Left ventricle myocardium superior (tissue), 1 donor: ENCODE measurements around the gene CNST. TPM values are rescaled to one million over a fixed set of nuclear protein-coding genes. Genes with fewer than 3 reads are reported as not detected.
"Not testable (repeated sequence)": the region's sequence is repeated elsewhere in the genome, so short reads cannot be mapped to it uniquely, and the experiment has no call there.

Experiments used
- ATAC-seq: fragments of 200-7000 bp; cut with Tn5 transposase; one replicate; pipeline ENCODE4 v1.9.1; 2020; ENCODE audit warnings: mild to moderate bottlenecking, moderate library complexity
- DNase-seq: peaks from one replicate; pipeline ENCODE4 v3.0.0-alpha.2; 2020
- intact Hi-C: fragments of 100-400 bp; cut with micrococcal nuclease; formaldehyde crosslinking; loops from one replicate; pipeline ENCODE4 v1.11.0; 2022
- total RNA-seq: library from RNA; stranded (reverse); fragmentation: NEBNext Ultra II Directional; extraction: Animal tissue kit (Norgen Biotek cat#: 25700); gene quantifications from one replicate; pipeline ENCODE4 v1.2.1, GENCODE V29; 2021
- donor health status: DM: no; HTN: yes; CAD: no; lungs with severe emphysema.

Gene CNST
- total RNA-seq, 1 donor from 2014 or later, result 20.2 TPM

DNA sequence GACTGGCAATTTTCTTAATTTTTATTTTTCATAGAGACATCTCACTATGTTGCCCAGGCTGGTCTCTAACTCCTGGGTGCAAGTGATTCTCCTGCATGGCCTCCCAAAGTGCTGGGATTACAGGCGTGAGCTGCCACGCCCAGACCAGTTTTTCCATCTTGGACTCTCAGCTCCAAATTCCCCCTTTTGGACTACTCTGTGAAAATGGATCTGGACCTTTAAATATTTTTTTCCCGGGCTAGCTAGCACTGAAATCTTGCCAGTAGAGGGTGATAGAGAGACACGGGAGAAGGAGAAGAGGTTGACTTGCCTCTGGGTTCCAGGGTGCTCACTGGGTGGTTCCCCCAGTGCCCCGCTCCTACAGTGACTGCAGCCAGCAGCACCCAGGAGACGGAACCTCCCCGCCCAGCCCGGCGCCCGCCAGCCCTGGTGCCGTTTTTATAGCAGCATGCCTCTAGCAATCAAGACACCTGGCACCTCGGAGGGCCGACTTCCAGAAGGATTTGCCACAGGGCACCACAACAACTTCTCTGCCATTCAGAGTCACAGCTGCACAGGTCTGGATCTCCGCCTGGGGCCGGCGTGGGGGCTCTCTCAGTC lies 123.3 kb downstream of the CNST start:
- intact Hi-C loops, result loop anchor here (10.0 kb wide), 2 partner anchors 45 to 125 kb away; partner anchors contain the start of genes CNST and TFB2M
- DNase-seq (peak; percentile 65), ATAC-seq (peak; percentile 91)

DNA sequence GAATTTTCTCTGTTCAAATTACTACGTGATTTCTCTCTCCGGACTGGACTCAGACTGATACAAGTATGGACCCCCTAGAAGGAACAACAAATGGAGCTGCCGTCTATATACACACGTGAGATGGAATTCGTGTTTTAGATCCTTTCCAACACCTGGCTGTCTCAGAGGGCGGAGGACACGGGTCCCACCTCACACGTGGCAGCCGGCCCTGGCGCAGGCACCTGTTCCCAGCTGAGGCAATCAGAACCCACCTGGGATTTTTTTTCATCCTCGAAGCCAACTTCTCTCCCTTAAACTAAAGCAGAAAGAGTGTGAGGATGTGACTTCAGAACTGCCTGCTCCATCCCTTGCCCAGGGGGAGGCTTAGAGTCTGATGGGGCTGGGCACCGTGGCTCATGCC lies 123.8 kb downstream of the CNST start:
- intact Hi-C loops, result loop anchor here (10.0 kb wide), 2 partner anchors 45 to 125 kb away; partner anchors contain the start of genes CNST and TFB2M
- no peak for ATAC-seq
- no peak for DNase-seq

DNA sequence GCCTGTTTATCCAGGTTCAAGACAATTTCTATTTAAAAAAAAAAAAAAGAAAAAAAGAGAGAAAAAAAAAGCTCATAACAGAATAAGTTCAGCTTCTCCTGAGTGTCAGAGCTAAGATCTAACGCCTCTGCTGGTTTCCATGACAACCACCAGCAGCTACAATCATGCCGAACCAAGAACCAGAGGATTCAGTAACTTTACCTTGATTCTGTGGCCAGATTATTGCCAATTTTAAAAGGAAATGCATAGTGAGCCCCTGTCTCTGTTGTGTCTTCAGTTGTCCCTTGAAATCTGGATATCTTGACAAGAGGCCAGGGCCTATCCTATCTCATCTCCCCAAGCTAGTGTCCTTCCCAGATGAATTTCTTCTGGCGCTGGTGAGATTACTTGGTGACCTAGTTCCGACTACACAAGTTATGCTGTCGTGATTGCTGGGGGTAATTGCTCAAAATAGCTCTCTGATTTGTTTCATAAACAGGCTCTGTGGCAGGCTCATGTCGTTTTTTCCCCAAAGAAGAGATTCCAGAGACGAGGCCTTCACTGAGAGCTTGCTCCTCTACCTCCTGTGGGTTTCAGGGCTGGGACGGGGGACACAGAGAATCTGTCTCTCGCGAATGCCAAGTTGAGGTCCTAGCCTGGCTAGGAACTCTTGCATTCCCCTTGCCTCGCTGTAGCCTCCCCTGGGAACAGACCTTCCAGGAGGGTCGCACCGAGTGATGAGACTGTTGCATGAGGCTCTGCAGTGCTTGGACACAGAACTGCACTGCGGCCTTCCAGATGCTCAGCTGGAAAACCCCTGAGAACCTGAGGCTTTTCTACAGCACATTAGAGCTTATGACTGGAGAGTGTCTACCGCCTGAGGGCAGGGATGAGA lies 125.6 kb downstream of the CNST start:
- peak; percentile 56 for ATAC-seq
- intact Hi-C loops, result loop anchor here (10.0 kb wide), 2 partner anchors 47 to 127 kb away; partner anchors contain the start of genes CNST and TFB2M
- no peak for DNase-seq

DNA sequence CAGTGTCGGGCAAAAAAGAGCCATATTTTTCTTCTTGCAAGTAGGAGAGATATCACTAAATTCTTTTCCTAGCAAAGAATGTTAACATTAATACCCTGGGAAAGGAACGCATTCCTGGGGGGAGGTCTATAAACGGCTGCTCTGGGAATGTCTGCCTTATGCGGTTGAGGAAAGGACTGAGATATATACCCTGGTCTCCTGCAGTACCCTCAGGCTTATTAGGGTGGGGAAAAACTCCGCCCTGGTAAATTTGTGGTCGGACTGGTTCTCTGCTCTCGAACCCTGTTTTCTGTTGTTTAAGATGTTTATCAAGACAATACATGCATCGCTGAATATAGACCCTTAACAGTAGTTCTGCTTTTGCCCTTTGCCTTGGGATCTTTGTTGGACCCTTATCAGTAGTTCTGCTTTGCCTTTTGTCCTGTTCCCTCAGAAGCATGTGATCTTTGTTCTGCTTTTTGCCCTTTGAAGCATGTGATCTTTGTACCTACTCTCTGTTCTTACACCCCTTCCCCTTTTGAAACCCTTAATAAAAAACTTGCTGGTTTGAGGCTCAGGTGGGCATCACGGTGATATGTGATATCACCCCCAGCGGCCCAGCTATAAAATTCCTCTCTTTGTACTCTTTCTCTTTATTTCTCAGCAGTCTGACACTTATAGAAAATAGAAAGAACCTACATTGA lies 128.1 kb downstream of the CNST start:
- DNase-seq, ATAC-seq: not testable (repeated sequence)
- intact Hi-C loops, result loop anchor here (10.0 kb wide), 2 partner anchors 50 to 130 kb away; partner anchors contain the start of genes CNST and TFB2M

DNA sequence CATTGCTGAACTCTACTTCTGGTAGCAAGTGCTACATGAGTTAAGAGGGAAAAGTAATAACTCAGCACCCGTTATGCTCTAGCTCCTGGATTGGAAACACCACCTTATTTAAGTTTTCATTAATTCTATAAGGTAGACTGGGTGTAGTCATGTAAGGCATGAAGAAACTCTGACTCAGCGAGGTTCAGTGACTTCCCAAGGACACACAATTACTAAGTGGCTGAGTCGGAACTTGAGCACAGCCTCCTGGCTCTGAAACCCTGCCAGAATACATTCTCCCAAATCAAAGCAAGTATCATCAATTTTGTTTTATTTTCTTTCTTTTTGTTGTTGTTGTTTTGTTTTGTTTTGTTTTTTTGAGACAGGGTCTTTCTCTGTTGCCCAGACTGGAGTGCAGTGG lies 128.9 kb downstream of the CNST start:
- ATAC-seq, result no peak
- intact Hi-C loops, result loop anchor here (5.0 to 10.0 kb wide), 3 partner anchors 50 to 198 kb away; partner anchors contain the start of genes CNST and TFB2M
- no peak for DNase-seq

DNA sequence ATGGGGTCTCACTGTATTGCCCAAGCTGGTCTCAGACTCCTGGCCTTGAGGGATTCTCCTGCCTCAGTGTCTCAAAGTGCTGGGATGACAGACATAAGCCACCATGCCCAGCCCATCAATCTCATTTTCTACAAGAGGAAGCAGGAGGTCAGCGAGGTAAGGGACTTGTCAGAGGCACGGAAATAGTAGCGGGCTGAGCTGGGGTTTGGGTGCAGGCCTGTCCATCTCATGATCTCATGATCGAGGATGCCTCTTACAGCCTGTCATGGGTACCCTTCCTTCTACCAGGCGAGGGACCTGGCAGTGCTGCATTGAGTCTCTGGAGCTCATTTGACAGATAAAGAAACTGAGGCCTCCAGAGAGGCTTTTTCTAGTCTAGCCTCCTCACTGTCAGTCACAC lies 129.4 kb downstream of the CNST start:
- DNase-seq (no peak), ATAC-seq (no peak)
- intact Hi-C loops, result loop anchor here (5.0 to 10.0 kb wide), 3 partner anchors 51 to 198 kb away; partner anchors contain the start of genes CNST and TFB2M

DNA sequence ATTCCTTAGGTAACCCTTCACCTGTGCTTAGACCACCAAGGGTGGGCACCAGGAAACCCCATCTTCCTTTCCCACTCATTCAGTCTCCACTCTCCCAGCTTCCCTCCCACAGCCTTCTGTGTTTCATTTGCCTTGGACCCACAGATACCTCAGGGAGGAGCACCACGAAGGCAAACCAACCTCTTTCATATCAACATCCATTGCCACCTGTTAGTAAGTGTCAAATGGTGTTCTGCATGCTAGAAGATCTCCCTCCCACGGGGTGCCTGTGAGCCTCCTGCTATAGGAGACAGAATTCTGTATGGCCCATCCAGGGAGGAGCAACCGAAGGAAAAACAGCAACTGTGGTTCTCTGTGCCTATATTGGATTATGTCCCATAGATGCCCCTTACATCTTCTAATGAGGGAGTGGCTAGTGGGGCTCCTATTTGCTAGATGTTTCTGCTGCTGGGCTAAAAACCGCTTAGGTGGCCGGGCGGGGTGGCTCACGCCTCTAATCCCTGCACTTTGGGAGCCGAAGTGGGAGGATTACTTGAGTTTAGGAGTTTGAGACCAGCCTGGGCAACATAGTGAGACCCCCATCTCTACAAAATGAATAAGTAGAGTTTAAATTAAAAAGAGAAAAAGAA lies 132.3 kb downstream of the CNST start:
- intact Hi-C loops, result loop anchor here (5.0 to 10.0 kb wide), 3 partner anchors 54 to 201 kb away; partner anchors contain the start of genes CNST and TFB2M
- ATAC-seq, result peak; percentile 3
- DNase-seq, result no peak

DNA sequence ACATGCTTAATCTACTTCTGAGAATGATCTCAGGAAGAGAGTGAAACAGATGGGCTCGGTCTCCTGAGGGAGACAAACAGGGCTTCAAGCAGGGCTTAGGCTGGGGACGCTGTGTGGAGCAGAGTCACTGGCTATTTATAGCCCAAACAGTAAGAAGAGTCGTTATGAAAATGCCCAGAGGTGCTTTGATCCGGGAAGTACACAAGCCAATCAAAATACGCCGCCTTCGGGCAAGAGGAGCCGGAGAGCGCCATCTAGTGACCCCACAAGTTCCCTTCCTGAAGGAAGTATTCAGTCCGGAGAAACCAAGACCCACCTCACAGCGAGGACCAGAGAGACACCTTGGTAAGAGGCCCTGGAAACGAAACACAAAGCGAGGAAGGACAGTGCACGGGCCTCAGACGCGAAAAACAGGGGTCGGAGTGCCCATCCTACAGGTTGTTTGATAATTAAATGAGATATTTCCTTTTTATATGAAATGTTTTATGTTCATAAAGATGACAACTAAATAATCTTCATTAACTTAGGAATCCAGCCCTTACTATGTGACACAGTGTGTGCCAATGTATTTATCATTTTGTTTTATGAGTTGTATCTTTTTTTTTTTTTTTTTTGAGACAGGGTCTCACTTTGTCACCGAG lies 133.0 kb downstream of the CNST start:
- DNase-seq (peak; percentile 89), ATAC-seq (peak; percentile 98)
- intact Hi-C loops, result loop anchor here (5.0 to 10.0 kb wide), 3 partner anchors 54 to 202 kb away; partner anchors contain the start of genes CNST and TFB2M

DNA sequence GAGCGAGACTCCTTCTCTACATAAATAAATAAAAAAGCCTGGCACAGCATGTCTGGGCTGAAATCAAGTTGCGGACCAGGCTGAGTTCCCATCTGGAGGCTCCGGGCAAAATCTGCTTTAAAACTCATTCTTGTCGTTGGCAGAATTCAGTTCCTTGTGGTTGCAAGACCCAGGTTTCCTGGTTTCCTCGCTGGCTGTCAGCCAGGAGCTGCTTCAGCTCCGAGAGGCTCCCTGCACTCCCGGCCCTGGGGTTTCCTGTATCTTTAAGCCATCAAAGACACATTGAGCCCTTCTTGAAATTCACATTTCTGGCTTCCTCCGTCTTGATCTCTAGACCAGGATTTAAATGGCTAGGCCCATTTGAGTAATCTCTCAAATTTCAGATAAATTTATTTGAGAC lies 137.3 kb downstream of the CNST start:
- DNase-seq, result peak; percentile 38
- no peak for ATAC-seq
- intact Hi-C loops, result no loop called here

DNA sequence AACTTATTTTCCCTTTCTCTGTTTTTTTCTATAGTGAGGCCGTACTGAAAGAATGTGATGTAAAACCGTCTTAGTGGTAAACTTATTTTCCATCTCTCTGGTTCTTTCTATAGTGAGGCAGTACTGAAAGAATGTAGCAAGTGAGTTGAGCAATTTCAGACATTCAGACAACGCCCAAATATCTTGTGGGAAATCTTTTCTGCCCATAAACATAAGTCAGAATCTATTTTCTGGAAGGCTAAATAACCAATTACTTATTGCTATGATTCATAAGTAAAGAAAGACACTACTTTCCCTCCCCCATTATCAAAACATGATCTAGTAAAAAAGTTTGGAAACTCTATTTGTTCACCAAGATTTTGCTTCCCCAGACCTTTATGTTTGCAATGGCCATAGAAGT lies 139.1 kb downstream of the CNST start:
- no peak for ATAC-seq
- intact Hi-C loops, result no loop called here

DNA sequence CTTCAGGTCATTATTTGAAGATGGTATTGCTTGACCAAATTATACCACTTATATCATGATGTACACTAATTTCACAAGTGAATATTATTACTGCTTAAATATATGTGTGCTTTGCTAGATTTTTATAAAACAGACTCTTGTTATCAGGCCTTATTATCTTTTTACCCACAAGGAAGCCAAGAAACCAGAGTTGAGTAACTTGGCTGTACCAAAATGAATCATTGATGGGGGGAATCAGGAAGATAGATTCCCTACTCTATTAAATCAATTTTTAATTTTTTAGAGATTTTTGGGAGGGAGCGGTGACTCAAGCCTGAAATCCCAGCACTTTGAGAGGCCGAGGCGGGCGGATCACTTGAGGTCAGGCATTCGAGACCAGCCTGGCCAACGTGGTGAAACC lies 141.9 kb downstream of the CNST start:
- ATAC-seq, result no peak
- no peak for DNase-seq
- intact Hi-C loops, result no loop called here

More for the DNA sequence above, 139.1 kb downstream of the CNST start:
- no peak for DNase-seq

DNA sequence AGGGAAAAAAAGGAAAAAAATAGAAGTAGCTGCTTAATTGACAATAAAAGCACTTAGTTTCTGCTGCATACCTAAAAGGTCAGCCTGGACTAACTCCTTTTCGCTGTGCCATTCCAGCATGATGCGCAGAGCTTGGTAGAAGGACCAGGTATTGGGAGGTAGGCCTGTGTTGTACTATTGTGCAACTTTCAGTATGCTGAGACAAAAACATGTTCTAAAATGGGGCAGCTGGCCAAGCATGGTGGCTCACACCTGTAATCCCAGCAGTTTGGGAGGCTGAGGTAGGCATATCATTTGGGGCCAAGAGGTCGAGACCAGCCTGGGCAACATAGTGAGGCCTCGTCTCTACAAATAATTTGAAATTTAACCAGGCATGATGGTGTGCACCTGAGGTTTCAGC lies 142.9 kb downstream of the CNST start:
- ATAC-seq, result no peak
- intact Hi-C loops, result no loop called here
- no peak for DNase-seq

DNA sequence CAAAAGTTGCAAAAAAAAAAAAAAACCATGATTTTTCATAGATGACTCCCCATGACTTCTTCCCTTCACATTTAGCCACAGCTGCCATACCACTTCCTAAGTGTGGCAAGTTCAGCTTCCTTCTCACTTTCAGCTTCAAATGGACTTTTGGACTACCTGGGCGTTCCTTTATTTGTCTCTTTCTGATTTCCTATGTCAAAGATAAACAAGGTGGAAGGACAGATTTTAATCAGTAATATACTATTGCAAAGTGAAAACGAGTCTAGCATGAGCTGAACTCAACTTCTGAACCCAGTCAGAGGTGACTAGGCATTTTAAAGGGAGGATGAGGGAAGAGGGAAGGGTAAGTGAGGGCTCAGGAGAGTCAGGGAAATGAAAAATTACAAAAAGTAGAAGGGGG lies 143.6 kb downstream of the CNST start:
- ATAC-seq (no peak), DNase-seq (no peak)
- intact Hi-C loops, result no loop called here

DNA sequence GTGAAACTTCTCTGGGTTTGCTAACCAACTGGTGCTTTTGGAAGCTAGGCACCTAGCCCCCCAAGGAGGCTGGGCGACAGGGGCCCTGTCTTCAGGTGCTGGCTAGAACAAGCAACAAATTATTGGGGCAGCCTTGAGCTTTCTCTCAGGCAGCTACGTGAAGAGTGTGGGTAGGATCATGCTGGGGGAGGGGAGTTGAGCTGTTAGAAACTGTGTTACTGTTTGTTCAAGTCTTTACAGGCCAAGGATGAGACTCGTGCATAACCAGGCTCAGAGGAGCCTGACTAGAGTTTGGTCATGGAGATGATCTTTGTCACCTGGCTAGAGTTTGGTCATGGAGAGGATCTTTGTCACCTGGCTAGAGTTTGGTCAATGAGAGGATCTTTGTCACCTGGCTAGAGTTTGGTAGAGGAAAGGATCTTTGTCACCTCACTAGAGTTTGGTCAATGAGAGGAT lies 145.3 kb downstream of the CNST start:
- ATAC-seq (no peak), DNase-seq (no peak)
- intact Hi-C loops, result no loop called here

DNA sequence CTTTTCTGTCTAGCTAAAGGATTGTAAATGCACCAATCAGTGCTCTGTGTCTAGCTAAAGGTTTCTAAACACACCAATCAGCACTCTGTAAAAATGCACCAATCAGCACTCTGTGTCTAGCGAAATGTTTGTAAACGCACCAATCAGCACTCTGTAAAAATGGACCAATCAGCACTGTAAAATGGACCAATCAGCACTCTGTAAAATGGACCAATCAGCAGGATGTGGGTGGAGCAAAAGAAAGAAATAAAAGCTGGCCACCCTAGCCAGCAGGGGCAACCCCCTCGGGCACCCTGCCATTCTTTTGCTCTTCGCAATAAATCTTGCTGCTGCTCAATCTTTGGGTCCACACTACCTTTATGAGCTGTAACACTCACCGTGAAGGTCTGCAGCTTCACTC lies 146.2 kb downstream of the CNST start:
- intact Hi-C loops, ATAC-seq, DNase-seq: not testable (repeated sequence)
